HPDE6-E6E7 (cell line): Measurements from ENCODE around the gene CCDC12.

Experiments used
- DNase-seq: peaks from one replicate; pipeline ENCODE4 v3.0.0; 2011; ENCODE audit warnings: missing footprints; ENCODE audit errors: extremely low spot score

The CCDC12 gene

DNA sequence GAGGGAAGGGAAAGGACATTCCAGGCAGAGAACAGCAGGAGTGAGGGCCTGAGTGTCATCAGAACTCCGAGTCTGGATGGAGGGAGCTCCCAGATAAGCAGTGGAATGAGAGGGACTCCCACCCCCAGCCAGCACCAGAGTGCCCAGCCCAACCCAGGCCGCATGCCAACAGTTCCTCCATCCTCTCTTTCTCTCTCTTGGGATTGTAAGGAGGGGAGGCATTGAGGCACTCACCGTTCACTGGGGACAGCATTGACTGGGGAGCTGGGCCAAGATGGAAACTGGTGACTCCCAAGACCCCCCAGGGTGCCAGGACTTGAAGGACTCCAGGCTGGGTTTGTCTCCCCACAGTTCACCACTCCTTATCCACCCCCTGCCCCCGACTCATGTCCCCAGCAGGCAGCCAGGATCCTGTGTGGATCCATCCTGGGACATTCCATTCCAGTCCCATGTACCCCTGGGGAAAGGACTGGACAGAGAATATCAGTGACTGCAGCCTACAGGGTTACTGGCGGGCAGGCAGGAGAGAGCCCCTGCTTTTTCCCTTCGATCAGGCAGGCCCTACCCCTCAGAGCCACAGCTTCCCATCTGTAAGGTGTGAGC lies 83.3 kb downstream of the CCDC12 start:
- no peak for DNase-seq

- DNase-seq: peak; percentile 23
These were observed 84.0 kb downstream of the CCDC12 start for GRCh38 chr3:46892285-46893145.

DNA sequence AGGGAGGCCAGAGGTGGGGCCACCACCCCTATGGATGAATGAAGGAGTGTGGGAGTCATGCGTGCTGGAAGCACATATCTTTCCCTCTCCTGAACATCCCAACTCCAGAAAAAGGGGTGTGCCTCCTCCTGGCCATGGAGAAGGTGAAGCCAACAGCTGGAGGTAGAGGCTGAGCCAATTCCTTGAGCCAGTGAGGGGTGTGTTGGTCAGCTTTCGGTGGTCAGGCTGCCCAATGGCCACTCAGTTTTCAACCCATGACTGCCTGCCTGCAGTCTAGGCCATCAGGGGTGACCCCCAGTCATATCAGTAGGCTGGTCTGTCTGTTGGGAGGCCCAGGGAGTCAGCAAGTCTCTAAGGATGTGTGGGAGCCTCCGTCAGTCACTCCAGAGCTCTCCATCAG lies 85.4 kb downstream of the CCDC12 start:
- no peak for DNase-seq

- DNase-seq: no peak
These were observed 86.4 kb downstream of the CCDC12 start for GRCh38 chr3:46890132-46890531.

DNA sequence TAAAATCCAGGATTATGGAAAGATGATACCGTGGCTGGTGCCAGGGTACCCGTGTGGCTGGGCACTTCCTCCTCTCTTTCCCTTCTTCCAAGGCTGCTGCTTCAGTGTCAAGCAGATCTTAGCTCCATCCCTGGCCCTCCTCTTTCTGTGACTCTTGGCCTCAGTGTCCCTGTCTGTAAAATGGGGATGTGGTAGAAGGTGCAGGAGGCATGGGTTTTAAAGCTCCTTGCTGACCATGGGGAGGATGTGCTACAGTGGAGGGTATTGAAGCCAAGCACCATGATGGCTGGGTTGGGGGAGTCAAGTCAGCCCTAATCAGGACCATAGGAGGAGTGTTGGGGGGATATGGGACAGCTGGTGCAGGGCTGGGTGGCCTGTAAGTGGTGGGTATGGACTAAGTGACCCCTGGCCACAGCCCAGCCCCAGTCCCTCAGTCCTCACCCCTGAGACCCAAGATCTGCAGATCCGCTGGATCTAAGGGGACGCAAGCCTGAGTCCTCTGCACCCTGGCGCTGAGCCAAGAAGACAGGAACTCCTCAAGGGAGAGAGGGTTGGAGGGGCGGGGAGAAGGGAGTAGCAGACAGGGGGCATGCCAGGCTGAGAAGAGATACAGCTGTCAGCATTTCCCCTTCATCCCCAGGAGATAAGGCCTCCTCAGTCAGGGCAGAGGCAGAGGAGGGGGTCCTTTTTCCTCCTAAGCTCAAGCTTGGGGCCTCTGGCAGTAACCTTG lies 87.0 kb downstream of the CCDC12 start:
- DNase-seq: no peak

DNA sequence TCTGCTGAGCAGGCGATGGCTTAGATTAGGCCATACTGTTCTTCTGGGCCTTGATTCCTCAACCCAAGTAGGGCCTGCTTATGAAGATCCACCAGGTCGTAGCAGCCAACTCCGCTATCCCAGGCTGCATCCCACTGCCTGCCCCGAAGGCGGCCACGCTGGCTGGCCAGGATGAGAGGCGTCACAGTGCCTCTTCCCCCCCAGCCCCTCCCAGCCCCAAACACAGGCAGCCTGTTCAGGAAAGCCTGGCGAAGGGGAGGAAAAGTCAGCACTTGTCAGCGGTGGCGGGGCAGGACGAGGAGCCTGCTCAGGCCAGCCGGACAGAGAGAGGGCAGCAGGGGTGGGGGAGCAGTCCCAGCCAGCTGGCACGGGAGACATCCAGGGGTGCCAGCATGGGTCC lies 87.8 kb downstream of the CCDC12 start:
- DNase-seq: no peak

- DNase-seq: no peak
These were observed 88.5 kb downstream of the CCDC12 start for GRCh38 chr3:46887980-46888494.

- no peak for DNase-seq
These were observed 90.9 kb downstream of the CCDC12 start for GRCh38 chr3:46885612-46886011.

- DNase-seq: no peak
These were observed 91.6 kb downstream of the CCDC12 start for GRCh38 chr3:46884929-46885328.

DNA sequence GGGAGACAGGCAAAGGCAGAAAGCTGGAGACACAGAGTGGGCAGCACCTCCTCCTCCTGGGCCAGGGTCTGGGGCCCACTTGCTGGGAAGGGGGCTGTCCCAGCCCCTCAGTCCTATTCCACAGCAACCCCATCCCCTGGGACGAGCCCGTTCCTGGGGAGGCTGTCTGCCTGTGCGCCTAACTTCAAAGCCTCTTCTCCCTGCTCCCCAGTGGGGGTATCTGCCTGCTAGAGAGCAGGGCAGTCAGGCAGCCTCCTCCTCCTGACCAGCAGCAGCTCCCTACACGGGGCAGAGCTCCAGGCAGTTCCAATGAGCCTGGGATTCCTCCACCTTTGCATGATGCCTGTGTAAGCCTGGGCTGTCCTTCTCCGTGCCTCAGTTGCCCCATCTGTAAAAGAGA lies 92.1 kb downstream of the CCDC12 start:
- DNase-seq: no peak

DNA sequence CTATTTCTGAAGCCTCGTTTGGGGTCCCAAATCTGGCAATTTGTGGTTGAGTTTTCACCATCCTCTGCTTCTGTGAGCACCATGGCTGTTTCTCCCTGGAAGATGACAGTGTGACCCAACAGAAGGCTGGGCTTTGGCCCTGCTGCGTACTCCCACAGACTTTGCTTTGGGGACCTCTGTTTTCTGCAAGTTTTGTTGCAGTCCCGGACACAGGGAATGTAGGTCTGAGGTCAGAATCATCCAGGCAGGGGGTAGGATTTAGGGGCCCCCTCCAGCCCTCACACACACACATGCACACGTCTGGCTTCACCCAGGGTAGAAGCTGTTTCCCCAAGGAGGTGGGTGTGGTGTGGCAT lies 92.7 kb downstream of the CCDC12 start:
- DNase-seq: no peak

- DNase-seq: no peak
These were observed 93.3 kb downstream of the CCDC12 start for GRCh38 chr3:46883054-46883829.

DNA sequence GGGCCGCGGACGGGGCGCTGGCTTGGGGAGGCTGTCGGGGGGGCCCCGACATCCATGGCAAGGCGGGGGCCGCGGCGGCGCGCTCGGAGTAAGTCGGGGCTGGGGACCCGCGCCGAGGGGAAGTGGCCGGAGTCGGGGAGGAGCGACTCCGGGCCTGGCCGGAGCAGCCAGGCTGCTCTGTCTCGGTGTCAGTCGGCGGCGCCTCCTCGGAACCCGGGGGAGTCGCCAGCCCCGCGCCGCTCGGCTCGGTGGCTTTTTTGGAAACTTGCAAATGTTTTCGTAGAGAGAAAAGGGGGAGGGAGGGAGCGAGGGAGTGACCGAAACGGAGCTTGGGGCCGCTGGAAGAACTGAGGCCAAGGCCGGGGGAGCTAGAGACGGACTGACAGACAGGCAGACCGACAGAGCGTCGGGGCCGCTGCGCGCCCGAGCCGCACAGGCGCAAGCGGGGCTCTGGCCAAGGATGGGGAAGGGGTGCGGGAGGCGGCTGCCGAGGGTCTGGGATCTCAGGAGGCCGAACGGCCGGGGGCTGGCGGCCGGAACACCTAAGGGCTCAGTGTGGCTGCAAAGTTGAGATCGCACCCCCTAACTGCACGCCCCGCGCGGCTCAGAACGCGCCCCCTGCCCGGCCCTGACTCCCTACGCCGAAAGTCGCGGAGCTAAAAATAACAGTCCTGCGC lies 94.0 kb downstream of the CCDC12 start:
- no peak for DNase-seq

- DNase-seq: no peak
These were observed 94.8 kb downstream of the CCDC12 start for GRCh38 chr3:46881596-46882376.

- no peak for DNase-seq
These were observed 95.5 kb downstream of the CCDC12 start for GRCh38 chr3:46880884-46881595.

GRCh38 chr3:46878781-46879436 lies 97.6 kb downstream of the CCDC12 start:
- no peak for DNase-seq

DNA sequence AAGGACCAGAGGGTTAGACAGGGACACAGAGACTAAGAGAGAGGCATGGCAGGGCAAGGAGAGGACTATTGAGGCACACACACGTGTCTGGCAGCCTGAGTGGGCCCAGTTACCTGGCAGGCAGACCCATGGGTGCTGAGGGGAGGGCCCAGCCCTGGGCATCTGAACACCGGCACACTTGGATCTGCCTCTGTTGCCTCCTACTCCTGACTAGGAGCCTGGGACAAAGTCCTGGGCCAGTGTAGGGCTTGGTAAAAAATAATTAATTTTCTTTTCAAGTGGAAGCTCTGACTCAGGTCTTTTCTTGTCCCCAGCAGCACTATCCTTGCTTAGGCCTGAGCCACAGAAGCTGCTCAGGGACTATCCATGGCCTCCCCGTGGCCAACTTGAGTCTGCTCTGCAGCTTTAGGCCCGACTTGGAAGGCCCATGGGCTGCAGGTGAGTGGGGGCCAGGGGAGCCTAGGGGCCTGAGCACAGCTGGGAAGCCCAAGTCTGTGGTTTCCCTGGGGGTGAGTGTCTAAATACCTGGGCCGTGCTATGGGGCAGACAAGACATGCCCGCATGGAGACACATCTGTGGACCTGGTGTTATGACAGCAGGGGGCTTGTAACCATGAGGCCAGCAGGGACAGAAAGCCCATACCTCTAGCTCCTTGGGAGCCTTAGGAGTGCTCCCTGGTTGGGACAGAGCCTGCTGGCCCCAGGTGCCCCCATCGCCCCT lies 99.0 kb downstream of the CCDC12 start, which contains the start of gene PTH1R:
TSS of gene PTH1R (plus strand) at position 316 of the 720 bp plus-strand sequence. CDS start 5,839 bp downstream, outside the sequence.
- DNase-seq: no peak
